SK-MEL-5 (cell line): ENCODE results near the gene TNNT2. TPM values are rescaled to one million over a fixed set of nuclear protein-coding genes. Genes with fewer than 3 reads are reported as not detected.
A peak's percentile ranks its signal among the peaks of the same experiment; 100 is the strongest.

ENCODE experiments used
- DNase-seq: peaks from one replicate; pipeline ENCODE4 v3.0.0-alpha.2; 2016; ENCODE audit warnings: low read depth, low spot score
- in situ Hi-C: cut with HindIII; loops from 2 replicates; pipeline ENCODE4 v1.10.0; 2016; ENCODE audit warnings: low sequenced_read_pairs, high pct_unique_total_duplicates, low pct_unique_long_range_greater_than_20kb
- total RNA-seq: library from RNA; depleted of rRNA; stranded (reverse); fragments of >200 nt; shearing (Covaris generic); gene quantifications from 2 replicates; pipeline ENCODE4 v1.2.3, GENCODE V29; 2014

Gene TNNT2
- total RNA-seq, 1 experiment from 2014 or later, result not detected

DNA sequence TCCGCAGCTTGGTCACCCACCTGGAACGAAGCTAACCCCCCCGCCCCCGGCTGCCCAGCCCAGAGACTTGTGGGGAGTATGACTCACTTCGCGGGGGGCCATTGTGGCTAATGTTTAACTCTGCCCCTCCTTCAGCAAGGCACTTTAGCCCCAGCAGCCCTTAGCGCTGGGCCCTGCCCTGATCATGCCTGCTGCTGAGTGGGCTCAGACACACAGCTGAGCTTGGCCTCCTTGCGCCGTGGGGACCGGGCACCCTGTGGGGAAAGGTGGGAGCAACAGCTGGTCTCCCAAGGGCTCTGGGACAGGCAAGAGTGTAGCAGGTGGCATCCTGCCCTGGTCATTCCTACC is 28.0 kb upstream of the TNNT2 start:
- in situ Hi-C loops, result no loop called here
- DNase-seq, result no peak

DNA sequence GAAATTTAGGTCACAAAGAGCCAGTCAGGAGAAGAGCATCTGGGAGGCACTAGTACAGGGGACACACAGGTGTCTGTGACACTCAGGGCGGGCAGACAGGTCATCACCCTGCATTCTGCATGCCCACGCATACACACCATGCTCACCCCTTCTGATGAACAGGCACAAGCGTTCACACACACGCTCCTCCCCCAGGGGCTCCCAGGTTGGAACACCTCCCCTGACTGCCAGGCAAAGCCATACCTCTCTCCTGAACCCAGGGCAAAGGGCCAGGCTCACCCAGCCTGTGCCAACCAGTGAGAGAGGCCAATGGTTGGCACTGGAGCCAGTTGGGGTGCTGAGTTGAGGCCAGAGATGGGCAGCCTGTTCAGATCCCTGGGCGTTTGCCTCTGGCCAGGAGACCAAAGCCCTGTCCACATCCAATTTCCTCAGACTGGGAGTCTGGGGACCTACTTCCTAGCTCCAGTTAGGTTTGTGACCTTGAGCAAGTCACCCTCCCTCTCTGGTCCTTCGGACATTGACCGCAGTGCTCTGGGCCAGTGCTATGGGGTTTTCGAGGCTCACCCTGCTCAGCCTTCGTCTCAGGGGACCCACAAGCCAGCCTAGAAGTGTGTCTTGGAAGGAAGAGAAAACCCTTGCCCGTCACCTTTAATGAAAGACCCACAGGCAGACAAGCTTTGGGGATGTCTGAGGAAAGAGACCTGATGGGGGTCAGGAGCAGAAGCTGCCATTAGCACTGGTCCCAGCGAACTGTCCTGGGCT is 27.4 kb upstream of the TNNT2 start:
- DNase-seq, result no peak
- in situ Hi-C loops, result no loop called here

DNA sequence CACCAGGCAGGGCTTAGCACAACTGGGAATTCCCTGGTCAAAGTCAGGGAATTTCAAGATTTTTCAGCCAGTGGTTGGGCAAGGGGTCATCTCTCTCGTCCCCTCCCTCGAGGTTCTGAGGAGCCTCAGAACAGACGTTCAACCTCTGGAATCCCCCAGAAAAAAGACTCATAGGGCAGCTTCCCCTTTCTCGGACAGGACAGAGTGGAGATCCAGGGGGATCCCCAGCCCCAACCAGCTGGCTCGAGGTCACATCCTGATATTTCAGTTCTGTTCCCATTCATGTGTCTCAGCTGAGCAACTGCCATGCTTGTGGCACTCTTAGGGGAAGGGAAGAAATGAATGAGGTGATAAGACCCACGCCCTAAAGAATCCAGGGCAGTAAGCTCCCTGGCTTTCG is 26.6 kb upstream of the TNNT2 start:
- in situ Hi-C loops, result no loop called here
- DNase-seq, result no peak

DNA sequence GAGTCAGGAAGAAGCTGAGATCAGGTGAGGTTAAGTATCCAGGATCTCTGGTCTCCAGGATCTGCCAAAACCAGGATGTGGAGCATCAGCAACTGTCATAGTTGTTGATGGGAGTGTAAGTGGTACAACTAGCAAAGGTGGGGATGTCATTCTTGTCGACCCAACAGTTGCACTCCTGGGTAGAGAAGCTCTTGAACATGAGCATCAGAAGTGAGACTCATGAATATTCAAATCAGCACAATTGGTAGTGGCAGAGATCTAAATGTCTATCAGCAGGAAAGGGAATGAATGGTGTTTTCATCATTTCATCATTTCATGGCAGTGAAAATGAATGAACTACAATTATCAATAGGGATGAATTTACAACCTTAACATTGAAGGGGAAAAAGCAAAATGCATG is 25.9 kb upstream of the TNNT2 start:
- DNase-seq, result no peak
- in situ Hi-C loops, result no loop called here

DNA sequence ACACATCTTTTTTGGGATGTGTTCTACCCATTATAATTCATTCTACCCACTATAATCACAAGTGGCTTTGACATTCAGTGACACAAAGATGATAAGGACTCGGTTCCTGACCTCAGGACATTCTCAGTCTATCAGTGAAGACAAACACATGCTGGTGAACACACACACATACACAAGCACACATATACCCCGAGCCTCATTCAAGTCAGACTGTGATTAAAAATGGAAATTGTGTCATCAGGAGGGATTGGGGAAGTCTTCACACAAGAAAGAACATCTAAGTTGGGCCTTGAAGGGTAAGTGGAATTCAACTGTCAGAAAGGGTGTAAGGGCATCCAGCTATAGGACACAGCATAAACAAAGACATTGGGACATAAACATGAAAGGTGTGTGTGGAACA is 24.2 kb upstream of the TNNT2 start:
- DNase-seq, result no peak
- in situ Hi-C loops, result no loop called here

DNA sequence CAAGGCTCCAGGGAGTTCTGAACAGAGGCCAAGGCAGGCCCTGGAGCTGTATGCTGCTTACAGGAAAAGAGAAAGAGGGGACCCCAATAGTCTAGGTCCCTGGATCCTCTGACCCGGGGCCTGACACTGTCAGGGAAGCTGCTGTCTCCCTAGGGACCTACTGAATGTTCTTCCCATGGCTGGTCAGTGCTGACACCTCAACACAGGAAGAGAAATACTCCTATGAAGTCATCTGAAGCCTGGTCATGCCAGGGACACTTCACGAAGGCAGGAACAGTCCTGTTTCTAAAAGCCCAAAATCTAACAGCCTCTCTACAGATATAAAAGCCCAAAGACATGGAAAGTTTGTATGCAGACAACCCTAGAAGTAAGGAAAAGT is 23.4 kb upstream of the TNNT2 start:
- in situ Hi-C loops, result no loop called here
- DNase-seq, result no peak

DNA sequence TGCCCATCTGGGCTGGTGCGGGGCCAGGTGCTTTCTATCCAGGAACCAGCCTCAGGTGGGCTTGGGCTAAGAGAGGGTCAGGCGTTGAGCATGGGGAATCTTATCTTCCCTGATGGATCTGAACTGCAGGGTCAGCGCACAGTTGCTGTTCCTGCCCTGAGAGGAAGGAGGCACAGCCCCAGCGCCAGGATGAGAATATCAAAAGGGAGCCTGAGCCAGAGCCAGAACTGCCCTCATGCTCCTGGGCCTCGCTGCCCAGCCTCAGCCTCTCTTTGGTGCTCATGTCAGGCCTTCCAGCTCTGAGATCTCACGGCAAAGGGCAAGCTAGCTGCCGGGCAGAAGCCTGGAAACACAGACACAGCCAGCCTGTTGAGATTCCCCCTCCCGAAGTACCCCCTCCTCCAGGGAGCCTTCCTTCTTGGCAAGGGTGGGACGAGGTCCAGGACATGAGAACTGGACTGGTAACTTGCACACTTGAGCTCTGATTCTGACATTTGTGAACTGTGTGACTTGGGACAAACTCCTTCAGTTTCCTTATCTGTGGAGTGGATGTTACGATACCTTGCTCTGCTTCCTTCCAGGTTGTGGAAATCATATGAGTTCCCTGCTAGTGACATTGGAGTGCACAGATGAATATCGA is 22.9 kb upstream of the TNNT2 start:
- no peak for DNase-seq
- in situ Hi-C loops, result no loop called here

DNA sequence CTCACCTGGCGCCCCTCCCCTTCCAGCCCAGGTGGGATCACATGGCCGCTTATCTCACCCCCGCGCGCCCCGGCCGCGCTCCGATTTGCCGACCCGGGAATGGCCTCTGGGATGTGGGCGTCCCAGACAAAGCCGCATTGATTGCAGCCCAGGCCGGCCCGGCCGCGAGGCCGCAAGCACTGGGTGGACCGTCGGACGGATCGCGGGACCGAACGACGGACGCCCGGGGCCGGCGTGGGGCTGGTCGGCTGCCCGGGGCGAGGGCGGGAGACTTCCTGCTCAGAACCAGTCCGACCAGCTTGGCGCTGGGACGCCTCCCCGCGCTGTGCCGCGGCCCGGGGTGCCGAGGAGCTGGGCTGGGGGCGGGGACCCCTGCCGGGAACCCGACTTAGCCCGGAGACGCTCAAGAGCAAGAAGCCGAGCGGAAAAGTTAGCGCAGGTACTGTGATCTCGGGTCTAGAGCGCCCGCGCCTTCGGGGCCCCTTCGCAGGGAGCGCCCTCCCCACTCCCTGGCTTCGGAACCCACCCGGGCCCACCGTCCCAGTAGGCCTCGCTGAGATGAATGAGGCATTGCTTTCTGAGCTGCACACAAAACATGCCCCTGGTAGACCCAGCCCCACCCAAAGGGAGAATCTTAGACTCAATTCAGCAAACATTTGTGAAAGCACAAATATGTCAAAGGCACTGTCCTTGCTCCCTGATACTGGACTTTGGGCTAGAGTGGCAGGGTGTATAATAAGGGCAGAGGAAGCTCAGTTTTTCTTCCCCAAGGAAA is 22.1 kb upstream of the TNNT2 start:
- no peak for DNase-seq
- in situ Hi-C loops, result no loop called here

DNA sequence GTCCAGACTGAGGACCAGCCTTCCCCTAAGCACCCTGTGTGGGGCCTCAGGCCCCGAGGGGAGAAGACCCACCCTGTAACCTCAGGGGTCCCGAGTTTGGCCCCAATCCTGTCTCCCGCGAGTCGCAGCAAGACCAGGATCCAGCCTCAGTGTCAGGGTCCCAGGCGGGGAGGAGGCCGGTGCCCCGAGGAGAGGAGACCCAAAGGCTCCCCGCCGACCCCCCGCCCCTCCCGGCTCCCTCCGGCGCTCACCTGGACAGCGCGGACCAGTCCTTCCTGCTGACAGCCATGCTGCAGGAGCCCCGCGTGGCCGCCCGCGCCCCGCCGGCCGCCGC is 21.5 kb upstream of the TNNT2 start, which contains the start of gene LAD1:
Gene LAD1, minus strand, starts transcription at position 307 of the 334 bp plus-strand sequence. Its CDS starts 18 bp downstream, at position 289.
- in situ Hi-C loops, result no loop called here
- no peak for DNase-seq

DNA sequence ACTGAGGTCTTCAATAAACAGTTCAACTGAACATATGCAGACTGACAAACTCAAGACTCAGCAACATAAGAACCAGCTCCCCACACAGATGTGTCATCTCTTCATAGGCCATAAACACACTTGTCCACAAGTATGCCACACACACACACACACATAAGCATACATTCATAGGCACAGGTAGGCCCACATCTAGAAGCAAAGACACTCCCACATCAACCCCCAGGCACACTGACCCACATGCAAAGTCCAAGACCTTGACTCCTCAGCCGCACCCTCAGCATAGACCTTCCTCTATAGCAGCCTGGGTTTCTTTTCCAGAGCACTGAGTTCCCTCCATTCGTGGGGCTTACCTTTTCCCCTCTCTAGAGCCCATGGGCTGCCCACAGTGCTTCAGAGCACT is 20.2 kb upstream of the TNNT2 start:
- in situ Hi-C loops, result no loop called here
- DNase-seq, result no peak

DNA sequence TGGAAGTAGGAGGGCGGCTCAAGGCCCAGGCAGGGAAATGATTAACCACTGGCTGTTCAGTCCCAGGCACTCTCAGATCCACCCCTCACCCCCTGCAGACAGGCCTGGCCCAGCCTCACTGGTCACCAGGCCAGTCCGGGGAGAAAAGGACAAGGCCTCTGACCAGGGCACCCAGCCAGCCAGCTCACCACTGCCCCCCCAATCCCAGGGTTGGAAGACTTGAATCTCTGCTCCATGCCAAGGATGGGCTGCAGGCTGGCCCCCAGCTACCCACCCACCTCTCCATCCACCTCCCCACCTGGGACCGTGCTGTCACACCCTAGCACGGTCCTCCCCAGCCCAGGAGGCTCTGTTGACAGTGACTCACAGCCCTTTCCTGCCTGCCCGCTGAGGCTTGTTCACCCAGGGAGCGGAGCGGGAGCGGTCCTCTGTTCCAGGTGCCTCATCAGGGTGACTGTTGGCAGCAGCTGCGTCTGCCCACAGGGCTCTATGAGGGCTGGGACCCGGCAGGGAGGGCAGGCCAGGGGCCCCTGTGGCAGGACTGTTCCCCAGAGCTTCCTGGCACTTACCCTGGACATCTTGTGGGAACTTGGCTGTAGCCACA is 19.5 kb upstream of the TNNT2 start:
- no peak for DNase-seq
- in situ Hi-C loops, result no loop called here

DNA sequence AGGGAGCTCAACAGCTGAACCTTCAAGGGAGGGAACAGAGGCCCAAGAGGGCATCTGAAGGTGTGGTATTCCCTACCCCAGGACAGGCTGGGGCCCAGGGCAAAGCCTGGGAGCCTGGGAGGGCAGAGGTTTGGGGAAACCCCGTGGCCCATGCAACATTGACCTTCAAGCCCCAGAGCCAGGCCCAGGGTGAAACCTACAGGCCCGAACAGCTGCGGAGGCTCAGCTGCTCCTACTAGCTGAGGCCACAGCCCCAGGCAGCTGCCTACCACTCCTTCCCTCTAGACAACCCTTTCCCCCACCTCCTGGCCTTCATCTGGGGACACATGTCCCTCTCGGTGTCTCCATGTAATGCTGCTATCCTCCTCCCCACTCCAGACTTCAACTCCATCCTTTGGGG is 18.5 kb upstream of the TNNT2 start:
- no peak for DNase-seq
- in situ Hi-C loops, result no loop called here

DNA sequence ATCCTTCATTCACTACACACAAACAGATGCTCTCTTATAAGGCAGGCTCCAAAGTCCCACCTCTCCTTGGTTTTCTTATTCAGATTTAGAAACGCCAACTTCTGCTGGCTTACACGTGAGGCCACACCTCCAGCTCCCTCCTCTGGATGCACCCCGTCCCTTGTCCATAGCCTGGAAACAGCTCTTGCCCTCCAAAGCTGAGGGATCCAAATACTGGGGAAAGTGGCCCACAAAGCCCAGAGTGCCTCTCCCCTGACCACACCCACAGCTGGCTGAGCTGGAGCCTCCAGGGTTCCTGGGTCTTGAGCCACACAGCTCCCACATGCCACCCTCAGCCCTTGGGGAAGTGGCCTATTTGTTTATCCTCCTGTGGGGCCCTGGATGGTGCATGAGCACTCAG is 17.1 kb upstream of the TNNT2 start:
- in situ Hi-C loops, result no loop called here
- DNase-seq, result no peak

DNA sequence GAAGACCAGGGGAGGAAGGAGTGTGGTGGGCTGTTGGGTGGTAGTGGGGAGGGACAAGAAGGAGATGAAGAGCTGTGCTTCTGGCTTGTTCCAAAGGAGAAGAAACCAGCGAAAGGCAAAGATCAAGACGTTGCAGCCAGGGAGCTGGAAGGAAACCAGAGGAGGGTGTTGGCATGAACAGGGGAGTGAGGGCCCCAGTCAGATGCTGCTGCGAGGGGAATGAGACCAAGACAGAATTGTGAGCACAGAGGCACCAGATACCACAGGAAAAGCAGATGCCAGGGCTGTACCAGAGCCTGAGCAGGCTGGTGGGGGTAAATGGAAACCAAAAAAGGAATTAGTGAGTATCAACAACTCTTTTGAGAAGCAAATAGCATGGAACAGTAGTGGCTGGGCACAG is 15.6 kb upstream of the TNNT2 start:
- in situ Hi-C loops, result no loop called here
- DNase-seq, result no peak

DNA sequence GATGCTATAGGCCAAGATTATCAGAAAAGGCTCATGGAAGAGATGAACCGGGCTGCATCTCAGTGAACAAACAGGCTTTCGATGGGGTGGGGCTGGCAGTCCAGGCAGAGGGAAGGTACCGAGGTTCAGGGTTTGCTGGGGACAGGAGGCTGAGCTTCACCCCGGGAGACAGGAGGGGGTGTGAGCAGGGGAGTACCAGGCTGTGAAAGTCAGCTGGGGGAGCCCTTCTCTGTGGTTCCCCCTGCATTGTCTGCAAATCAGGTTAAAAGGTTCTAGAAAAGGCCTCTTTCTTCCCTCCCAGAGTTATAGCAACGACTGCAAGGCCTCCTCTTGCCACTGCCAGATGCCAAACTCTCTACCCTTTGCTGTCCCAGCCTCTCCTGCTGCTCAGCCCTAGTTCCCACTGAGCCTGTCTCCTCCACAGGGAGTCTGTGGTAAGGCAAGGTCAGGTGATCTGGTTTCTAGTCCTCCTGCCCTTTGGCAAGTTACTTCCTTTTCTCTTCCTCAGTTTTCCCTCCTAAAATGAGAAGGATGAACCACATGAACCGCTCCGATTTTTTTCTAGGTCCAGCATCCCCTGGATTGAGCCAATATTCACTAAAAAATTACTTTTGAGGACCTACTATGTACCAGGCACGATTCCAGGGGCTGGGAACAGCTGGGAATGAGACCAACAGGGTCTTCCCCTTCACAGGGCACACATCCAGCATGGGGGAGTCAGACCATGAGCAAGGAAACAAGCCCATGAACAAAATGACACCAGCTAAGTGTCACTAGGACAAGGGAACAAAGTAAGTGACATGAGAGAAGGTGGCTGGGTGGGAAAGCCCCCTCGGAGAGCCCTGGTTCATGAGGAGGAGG is 14.4 kb upstream of the TNNT2 start:
- peak; percentile 36 for DNase-seq
- in situ Hi-C loops, result no loop called here

DNA sequence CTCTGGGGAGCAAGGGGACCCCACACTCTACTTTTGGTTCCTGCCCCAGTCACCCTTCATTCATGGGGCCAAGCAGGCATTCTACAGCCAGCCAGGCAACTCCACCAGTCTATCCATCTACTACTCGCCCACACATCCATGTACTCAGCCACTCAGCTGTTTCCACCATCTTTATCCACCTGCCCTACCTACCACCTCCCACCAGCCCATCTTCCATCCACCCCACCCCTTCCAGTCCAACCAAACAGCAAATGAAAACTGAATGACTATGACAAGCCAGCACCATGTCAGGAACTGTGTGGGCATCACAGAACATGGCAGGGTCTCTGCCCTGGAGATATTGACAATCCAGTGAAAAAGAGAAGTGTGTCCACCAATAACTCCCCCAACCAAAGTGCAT is 13.7 kb upstream of the TNNT2 start:
- DNase-seq, result no peak
- in situ Hi-C loops, result no loop called here

DNA sequence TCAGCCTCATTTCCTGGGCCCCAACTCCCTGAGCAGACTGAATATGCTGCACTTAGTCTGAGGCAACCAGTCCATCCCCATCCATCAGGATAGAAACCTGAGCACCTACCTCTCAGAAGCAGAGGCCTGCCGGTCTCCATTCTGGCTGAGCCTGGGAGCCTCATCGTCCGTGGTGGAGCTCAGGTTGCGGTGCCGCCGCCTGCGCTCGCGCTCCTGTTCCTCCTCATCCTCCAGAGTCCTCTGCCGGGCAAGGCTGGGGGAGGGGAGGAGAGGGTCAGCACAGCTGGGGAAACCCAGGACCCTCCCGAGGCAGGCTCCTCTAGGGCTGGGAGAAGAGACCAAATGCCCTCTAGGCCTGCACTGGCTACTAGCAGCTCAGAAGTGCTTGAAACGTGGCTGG is 11.6 kb upstream of the TNNT2 start:
- in situ Hi-C loops, result no loop called here
- DNase-seq, result no peak

DNA sequence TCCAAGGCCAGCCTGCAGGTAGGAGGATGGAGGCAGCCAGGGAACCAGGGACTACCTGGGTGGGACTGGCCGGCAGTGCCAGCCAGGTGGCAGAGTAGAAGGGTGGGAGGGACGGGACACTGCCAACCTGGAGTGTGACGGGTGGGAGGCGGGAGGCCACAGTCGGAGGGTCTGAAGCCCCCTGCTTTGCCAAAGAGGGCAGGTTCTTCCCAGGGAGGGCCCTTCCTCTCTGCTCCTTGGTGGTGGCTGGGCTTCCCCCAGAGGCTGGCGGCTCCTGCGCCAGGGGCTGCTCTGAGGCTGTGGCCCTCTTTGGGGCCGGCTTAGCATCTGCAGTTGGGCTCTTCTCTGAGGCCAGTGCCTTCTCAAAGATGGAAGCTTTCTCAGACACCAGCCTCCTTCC is 8.7 kb upstream of the TNNT2 start:
- in situ Hi-C loops, result no loop called here
- no peak for DNase-seq
